ENCODE data around the gene ZNF784. TPM values are rescaled to one million over a fixed set of nuclear protein-coding genes. Genes with fewer than 3 reads are reported as not detected.

ZNF784 gene
- total and polyA plus RNA-seq, 2 experiments from 2014 or later: 5.5 to 7.2 TPM

GRCh38 chr19:55614711-55615542 is 9.4 kb downstream of the ZNF784 start:
- no peaks in the 10 kb centered on the region for H3K36me3 ChIP-seq (replicated peaks; ENCODE audit: insufficient read depth, low read depth)
- H3K27me3 ChIP-seq: no peaks in the 10 kb centered on the region
- H3K4me3 ChIP-seq: no peak overlapping the region
- 99% methylated on average over 47 of the region's 98 CpGs for WGBS (ENCODE audit: low lambda C conversion rate, missing lambda C conversion rate)
- no peaks in the 10 kb centered on the region for H3K4me1 ChIP-seq (ENCODE audit: insufficient read depth)
- H3K9me3 ChIP-seq (ENCODE audit: low read depth): no peaks in the 10 kb centered on the region
- no peaks in the 10 kb centered on the region for H4K20me1 ChIP-seq (ENCODE audit: insufficient read depth, poor library complexity, severe bottlenecking)
- no peaks in the 10 kb centered on the region for H3K9me2 ChIP-seq (replicated peaks; ENCODE audit: insufficient read depth)
- DNase-seq (ENCODE audit: low spot score): no peak
- TF ChIP-seq EZH2phosphoT487 (IDR thresholded peaks at IDR 0.05; ENCODE audit: low read depth, severe bottlenecking, unreplicated experiment) (no peak), EZH2 (IDR thresholded peaks at IDR 0.05; ENCODE audit: borderline replicate concordance) (no peak), CTCF (IDR thresholded peaks at IDR 0.05; ENCODE audit: poor library complexity) (no peak)
- no peak overlapping the region for H2AFZ ChIP-seq
- peaks cover 19% of the 10 kb centered on the region for H3K79me2 ChIP-seq
- no peak overlapping the region for H3K4me2 ChIP-seq
- no peak overlapping the region for H3K27ac ChIP-seq

GRCh38 chr19:55613930-55614710 is 10.2 kb downstream of the ZNF784 start:
- H3K79me2 ChIP-seq: peaks cover 27% of the 10 kb centered on the region
- no peaks in the 10 kb centered on the region for H3K9me3 ChIP-seq (ENCODE audit: low read depth)
- 98% methylated on average over 28 of the region's 75 CpGs for WGBS (ENCODE audit: low lambda C conversion rate, missing lambda C conversion rate)
- no peaks in the 10 kb centered on the region for H3K36me3 ChIP-seq (replicated peaks; ENCODE audit: insufficient read depth, low read depth)
- no peak overlapping the region for H2AFZ ChIP-seq
- DNase-seq (ENCODE audit: low spot score): no peak
- no peak overlapping the region for H3K4me2 ChIP-seq
- H3K4me3 ChIP-seq: no peak overlapping the region
- H3K4me1 ChIP-seq (ENCODE audit: insufficient read depth): no peaks in the 10 kb centered on the region
- no peak for TF ChIP-seq CTCF (IDR thresholded peaks at IDR 0.05; ENCODE audit: poor library complexity)
- TF ChIP-seq EZH2 (IDR thresholded peaks at IDR 0.05; ENCODE audit: borderline replicate concordance): no peak
- no peak for TF ChIP-seq EZH2phosphoT487 (IDR thresholded peaks at IDR 0.05; ENCODE audit: low read depth, severe bottlenecking, unreplicated experiment)
- no peaks in the 10 kb centered on the region for H3K27me3 ChIP-seq
- H3K9me2 ChIP-seq (replicated peaks; ENCODE audit: insufficient read depth): no peaks in the 10 kb centered on the region
- H3K27ac ChIP-seq: no peak overlapping the region
- peaks cover 4% of the 10 kb centered on the region for H4K20me1 ChIP-seq (ENCODE audit: insufficient read depth, poor library complexity, severe bottlenecking)

- H3K27ac ChIP-seq: no peak overlapping the region
- no peaks in the 10 kb centered on the region for H3K27me3 ChIP-seq
- no peaks in the 10 kb centered on the region for H3K9me3 ChIP-seq (ENCODE audit: low read depth)
- H3K4me1 ChIP-seq (ENCODE audit: insufficient read depth): no peaks in the 10 kb centered on the region
- H3K4me2 ChIP-seq: no peak overlapping the region
- TF ChIP-seq EZH2phosphoT487 (IDR thresholded peaks at IDR 0.05; ENCODE audit: low read depth, severe bottlenecking, unreplicated experiment) (no peak), EZH2 (IDR thresholded peaks at IDR 0.05; ENCODE audit: borderline replicate concordance) (no peak), CTCF (IDR thresholded peaks at IDR 0.05; ENCODE audit: poor library complexity) (no peak)
- no peak for DNase-seq (ENCODE audit: low spot score)
- H3K36me3 ChIP-seq (replicated peaks; ENCODE audit: insufficient read depth, low read depth): no peaks in the 10 kb centered on the region
- H2AFZ ChIP-seq: no peak overlapping the region
- H3K79me2 ChIP-seq: peaks cover 34% of the 10 kb centered on the region
- H3K9me2 ChIP-seq (replicated peaks; ENCODE audit: insufficient read depth): no peaks in the 10 kb centered on the region
- no peak overlapping the region for H3K4me3 ChIP-seq
- 98% methylated on average over 16 of the region's 27 CpGs for WGBS (ENCODE audit: low lambda C conversion rate, missing lambda C conversion rate)
- H4K20me1 ChIP-seq (ENCODE audit: insufficient read depth, poor library complexity, severe bottlenecking): peaks cover 4% of the 10 kb centered on the region
These were observed 11.0 kb downstream of the ZNF784 start for GRCh38 chr19:55613396-55613795.
